Thoracic aorta (tissue), 2 donors: Measurements from ENCODE around the gene YTHDC2. TPM values are rescaled to one million over a fixed set of nuclear protein-coding genes. Genes with fewer than 3 reads are reported as not detected.

Experiments used
- ATAC-seq: fragments of 150-250 bp; one replicate; pipeline ENCODE4 v1.8.0; 2017; ENCODE audit warnings: low read depth; ENCODE audit not compliant: insufficient number of reproducible peaks, low FRiP score
- DNase-seq: peaks from one replicate; pipeline ENCODE4 v3.0.0-alpha.2; 2020; ENCODE audit warnings: low spot score
- H3K27ac ChIP-seq, 2 donors: fragments of 200-600 bp; sonication (generic); 1 replicate in 1 of 2; 2 replicates in 1 of 2; pipeline ENCODE4 v1.5.1; 2016; ENCODE audit warnings: mild to moderate bottlenecking in 2 of 2, moderate library complexity in 2 of 2
- H3K27me3 ChIP-seq: fragments of 200-600 bp; sonication (generic); replicated peaks from 2 replicates; pipeline ENCODE4 v1.6.0; 2016; ENCODE audit warnings: mild to moderate bottlenecking; ENCODE audit not compliant: insufficient read depth
- H3K36me3 ChIP-seq: fragments of 200-600 bp; sonication (generic); one replicate; pipeline ENCODE4 v1.5.1; 2016
- H3K4me1 ChIP-seq, 2 donors: fragments of 200-600 bp; sonication (generic); 1 replicate in 1 of 2; 2 replicates in 1 of 2; pipeline versions ENCODE4 v1.5.1 to v1.6.0; 2016; ENCODE audit warnings: low read depth in 2 of 2, mild to moderate bottlenecking in 1 of 2; ENCODE audit not compliant: control insufficient read depth in 1 of 2
- H3K4me3 ChIP-seq: fragments of 200-600 bp; sonication (generic); 2 replicates; pipeline ENCODE4 v1.5.1; 2016; ENCODE audit warnings: mild to moderate bottlenecking
- H3K9me3 ChIP-seq: fragments of 200-600 bp; sonication (generic); 2 replicates; pipeline ENCODE4 v1.5.1; 2016
- total RNA-seq, 2 donors: library from RNA; depleted of rRNA; stranded (reverse); fragments of >200 nt; gene quantifications; one replicate each; pipeline versions ENCODE4 v1.1.0 to v1.2.3, GENCODE V29; 2016
- TF ChIP-seq, protein P1 (sequence below): fragments of 200-600 bp; sonication (generic); IDR thresholded peaks from one replicate; pipeline ENCODE4 v1.5.1; 2019; ENCODE audit warnings: antibody characterized with exemption

The YTHDC2 gene
- total RNA-seq, 2 donors from 2014 or later: 30.3 to 38.9 TPM

DNA sequence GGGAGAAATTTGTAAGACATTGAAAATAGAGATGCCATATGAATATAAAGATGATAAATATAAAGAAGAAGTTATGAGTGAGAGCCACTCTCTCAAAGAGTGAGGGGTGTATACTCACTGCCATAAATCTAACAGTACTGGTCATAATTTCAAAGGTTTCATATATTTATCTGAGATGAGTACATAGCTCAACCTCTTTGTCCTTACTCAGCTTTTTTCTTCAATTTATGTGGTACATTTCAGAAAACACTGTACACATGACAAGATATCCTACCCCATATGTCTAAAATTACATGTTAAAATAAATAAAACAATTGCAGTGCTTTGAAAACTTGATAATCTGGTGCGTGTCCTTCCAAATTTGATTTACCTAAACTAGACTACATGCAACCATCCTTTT, 20.0 kb upstream of the YTHDC2 start:
- DNase-seq (no peak), ATAC-seq (no peak)
- Histone ChIP-seq H3K4me3 (no peak overlapping the region), H3K36me3 (no peaks in the 10 kb centered on the region), H3K9me3 (peaks cover 10% of the 10 kb centered on the region), H3K4me1 (peaks cover 5 to 13% of the 10 kb centered on the region in 2 donors), H3K27ac (no peak overlapping the region), H3K27me3 (no peaks in the 10 kb centered on the region)
- TF ChIP-seq, protein P1, sequence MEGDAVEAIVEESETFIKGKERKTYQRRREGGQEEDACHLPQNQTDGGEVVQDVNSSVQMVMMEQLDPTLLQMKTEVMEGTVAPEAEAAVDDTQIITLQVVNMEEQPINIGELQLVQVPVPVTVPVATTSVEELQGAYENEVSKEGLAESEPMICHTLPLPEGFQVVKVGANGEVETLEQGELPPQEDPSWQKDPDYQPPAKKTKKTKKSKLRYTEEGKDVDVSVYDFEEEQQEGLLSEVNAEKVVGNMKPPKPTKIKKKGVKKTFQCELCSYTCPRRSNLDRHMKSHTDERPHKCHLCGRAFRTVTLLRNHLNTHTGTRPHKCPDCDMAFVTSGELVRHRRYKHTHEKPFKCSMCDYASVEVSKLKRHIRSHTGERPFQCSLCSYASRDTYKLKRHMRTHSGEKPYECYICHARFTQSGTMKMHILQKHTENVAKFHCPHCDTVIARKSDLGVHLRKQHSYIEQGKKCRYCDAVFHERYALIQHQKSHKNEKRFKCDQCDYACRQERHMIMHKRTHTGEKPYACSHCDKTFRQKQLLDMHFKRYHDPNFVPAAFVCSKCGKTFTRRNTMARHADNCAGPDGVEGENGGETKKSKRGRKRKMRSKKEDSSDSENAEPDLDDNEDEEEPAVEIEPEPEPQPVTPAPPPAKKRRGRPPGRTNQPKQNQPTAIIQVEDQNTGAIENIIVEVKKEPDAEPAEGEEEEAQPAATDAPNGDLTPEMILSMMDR: no peak

DNA sequence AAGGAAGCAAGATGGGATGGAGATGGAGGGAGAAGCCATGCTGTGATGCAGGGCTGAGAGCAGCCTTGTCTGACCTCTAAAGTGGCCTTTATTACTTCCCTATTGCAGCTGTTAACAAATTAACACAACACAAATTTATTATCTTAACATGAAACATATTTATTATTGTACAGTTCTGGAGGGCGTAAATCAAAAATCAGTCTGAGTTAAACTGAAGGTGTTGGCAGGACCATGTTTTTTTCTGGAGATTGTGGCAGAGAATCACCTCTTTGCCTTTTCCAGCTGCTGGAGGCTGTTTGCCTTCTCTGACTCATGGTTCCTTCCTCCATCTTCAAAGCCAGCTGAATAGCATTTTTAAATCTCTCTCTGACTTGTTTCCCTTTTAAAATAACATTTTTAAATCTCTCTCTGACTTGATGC, 18.1 kb upstream of the YTHDC2 start:
- H3K9me3 ChIP-seq: peaks cover 6% of the 10 kb centered on the region
- H3K36me3 ChIP-seq: no peaks in the 10 kb centered on the region
- ATAC-seq (no peak), DNase-seq (no peak)
- TF ChIP-seq, protein P1: no peak
- no peaks in the 10 kb centered on the region for H3K27me3 ChIP-seq
- H3K4me3 ChIP-seq: no peak overlapping the region
- H3K27ac ChIP-seq: no peak overlapping the region
- H3K4me1 ChIP-seq: no peaks in the 10 kb centered on the region

DNA sequence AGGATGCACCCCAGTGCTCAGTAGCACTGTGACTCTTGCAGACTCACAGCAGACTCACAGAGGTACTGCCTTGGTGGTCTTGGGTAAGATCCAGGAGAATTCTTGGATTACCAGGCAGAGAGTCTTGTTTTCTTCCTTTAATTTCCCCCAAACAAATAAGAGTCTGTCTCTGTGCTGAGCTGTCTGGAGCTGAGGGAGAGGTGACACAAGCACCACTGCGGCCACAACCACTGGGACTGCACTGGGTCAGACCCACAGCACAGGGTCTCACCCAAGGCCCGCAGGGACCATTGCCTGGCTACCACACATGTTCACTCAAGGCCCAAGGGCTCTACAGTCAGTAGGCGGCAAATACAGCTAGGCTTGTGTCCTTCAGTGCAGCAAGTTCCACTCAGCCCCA, 11.4 kb upstream of the YTHDC2 start:
- ATAC-seq: no peak
- DNase-seq: no peak
- TF ChIP-seq, protein P1: no peak

DNA sequence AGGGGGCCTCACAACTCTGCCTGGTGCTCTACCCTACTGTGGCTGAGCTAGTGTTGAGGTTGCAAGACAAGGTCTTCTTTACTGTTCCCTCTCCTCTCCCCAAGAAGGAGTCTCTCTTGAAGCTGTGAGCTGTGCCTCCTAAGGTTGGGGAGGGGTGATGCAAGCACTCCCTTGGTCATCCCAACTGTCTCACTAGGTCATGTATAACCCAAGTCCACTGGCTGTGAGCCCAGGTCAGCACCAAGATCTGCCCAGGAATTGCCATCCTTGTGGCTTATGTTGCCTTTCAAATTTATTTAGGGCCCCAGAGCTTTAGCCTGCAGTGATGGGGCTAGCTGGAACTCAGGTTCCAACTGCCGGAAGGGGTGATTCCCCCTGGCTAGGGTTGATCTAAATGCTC, 10.3 kb upstream of the YTHDC2 start:
- Histone ChIP-seq H3K27ac (no peak overlapping the region), H3K4me3 (no peak overlapping the region), H3K4me1 (no peaks in the 10 kb centered on the region), H3K9me3 (no peaks in the 10 kb centered on the region), H3K27me3 (no peaks in the 10 kb centered on the region), H3K36me3 (no peaks in the 10 kb centered on the region)
- TF ChIP-seq, protein P1: no peak
- ATAC-seq (no peak), DNase-seq (no peak)

More for the DNA sequence above, 11.4 kb upstream of the YTHDC2 start:
- no peaks in the 10 kb centered on the region for H3K36me3 ChIP-seq
- no peaks in the 10 kb centered on the region for H3K4me1 ChIP-seq
- H3K27ac ChIP-seq: no peak overlapping the region
- no peaks in the 10 kb centered on the region for H3K27me3 ChIP-seq
- H3K9me3 ChIP-seq: no peaks in the 10 kb centered on the region
- no peak overlapping the region for H3K4me3 ChIP-seq

DNA sequence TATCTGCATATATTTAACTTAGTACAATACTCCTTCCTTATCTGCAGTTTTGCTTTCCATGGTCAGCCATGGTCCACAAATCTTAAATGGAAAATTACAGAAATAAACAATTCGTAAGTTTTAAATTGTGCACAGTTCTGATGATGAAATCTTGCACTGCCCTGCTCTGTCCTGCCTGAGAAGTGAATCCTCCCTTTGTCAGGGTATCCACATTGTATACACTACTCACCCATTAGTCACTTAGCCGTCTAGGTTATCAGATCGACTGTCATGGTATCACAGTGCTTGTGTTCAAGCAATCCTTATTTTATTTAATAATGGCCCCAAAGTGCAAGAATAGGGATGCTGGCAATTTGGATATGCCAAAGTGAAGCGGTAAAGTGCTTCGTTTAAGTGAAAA, 8.3 kb upstream of the YTHDC2 start:
- H3K27ac ChIP-seq: no peak overlapping the region
- TF ChIP-seq, protein P1: no peak
- no peaks in the 10 kb centered on the region for H3K9me3 ChIP-seq
- no peaks in the 10 kb centered on the region for H3K36me3 ChIP-seq
- DNase-seq (no peak), ATAC-seq (no peak)
- no peaks in the 10 kb centered on the region for H3K27me3 ChIP-seq
- no peak overlapping the region for H3K4me3 ChIP-seq
- no peaks in the 10 kb centered on the region for H3K4me1 ChIP-seq
